Vagina (tissue), 2 donors: ENCODE measurements around the gene PIK3R6. TPM values are rescaled to one million over a fixed set of nuclear protein-coding genes. Genes with fewer than 3 reads are reported as not detected.

Experiments used
- DNase-seq, 2 donors: peaks; one replicate each; pipeline ENCODE4 v3.0.0-alpha.2; 2017; ENCODE audit errors: extremely low spot score in 2 of 2
- H3K27ac ChIP-seq: fragments of 200-600 bp; sonication (generic); one replicate; pipeline ENCODE4 v1.5.1; 2019
- H3K27me3 ChIP-seq: fragments of 200-600 bp; sonication (generic); one replicate; pipeline ENCODE4 v1.5.1; 2019
- H3K36me3 ChIP-seq, 2 donors: fragments of 200-600 bp; sonication (generic); one replicate each; pipeline ENCODE4 v1.5.1; 2017 to 2019
- H3K4me1 ChIP-seq: fragments of 200-600 bp; sonication (generic); one replicate; pipeline ENCODE4 v1.5.1; 2019
- H3K4me3 ChIP-seq, 2 donors: fragments of 200-600 bp; sonication (generic); 1 replicate in 1 of 2; 2 replicates in 1 of 2; pipeline ENCODE4 v1.5.1; 2016 to 2019
- H3K9me3 ChIP-seq: fragments of 200-600 bp; sonication (generic); one replicate; pipeline ENCODE4 v1.5.1; 2019
- POLR2A ChIP-seq, 2 donors: fragments of 450-650 bp; IDR thresholded peaks; one replicate each; pipeline ENCODE4 v1.6.1; 2017; ENCODE audit warnings: antibody characterized with exemption in 2 of 2, mild to moderate bottlenecking in 2 of 2, moderate library complexity in 2 of 2
- POLR2AphosphoS5 ChIP-seq, 2 donors: sonication (generic); formaldehyde crosslinking; IDR thresholded peaks; one replicate each; pipeline ENCODE4 v1.9.0; 2017; ENCODE audit warnings: antibody characterized with exemption in 2 of 2, mild to moderate bottlenecking in 2 of 2, low read depth in 1 of 2; ENCODE audit not compliant: insufficient read depth in 1 of 2
- intact Hi-C: fragments of 100-400 bp; cut with DNase I; formaldehyde crosslinking; loops from one replicate; pipeline ENCODE4 v1.15.1; 2023
- total RNA-seq: library from RNA; depleted of rRNA; stranded (reverse); fragments of >200 nt; gene quantifications from one replicate; pipeline ENCODE4 v1.2.3, GENCODE V29; 2016
- TF ChIP-seq, protein P1 (sequence below), 3 experiments: fragments of 450-650 bp in 2 of 3; fragments of 200-600 bp in 1 of 3; sonication (generic) in 1 of 3; IDR thresholded peaks; one replicate each; pipeline ENCODE4 v1.5.1; 2017 to 2019; ENCODE audit warnings: antibody characterized with exemption in 3 of 3, mild to moderate bottlenecking in 2 of 3, moderate library complexity in 2 of 3

The PIK3R6 gene
- total RNA-seq, 1 donor from 2014 or later = 3.2 TPM

DNA sequence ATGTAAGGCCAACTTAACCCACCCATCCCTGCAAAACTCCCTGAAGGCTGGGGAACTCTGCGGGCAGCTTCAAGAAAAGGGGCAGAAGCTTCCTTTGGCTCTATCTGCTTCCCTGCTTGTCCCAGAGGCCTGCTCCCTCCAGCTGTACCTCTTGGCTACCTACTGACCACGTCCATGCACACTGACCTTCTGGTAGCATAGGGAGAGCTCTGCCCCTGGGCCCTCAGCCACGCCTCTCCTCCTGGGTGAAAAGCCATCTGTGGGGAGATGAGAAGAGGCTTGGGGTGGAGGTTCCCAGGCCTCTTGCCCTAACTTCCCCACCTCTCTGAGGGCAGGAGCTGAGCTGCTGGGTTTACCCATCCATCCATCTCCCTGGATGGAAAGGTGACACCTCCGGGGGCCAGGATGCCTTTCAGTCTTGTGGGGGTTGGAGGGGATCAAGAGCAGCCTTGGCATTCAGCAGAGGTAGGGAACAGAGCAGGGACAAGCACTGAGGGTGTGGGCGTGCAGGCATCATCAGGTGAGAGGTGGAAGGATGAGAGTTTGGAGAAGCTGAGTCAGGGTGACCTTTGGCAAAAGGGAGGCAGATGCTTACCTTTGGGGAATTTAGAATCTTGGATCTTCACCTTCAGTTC lies 45.0 kb downstream of the PIK3R6 start:
- H3K36me3 ChIP-seq = no peaks in the 10 kb centered on the region
- no peak overlapping the region for H3K27ac ChIP-seq
- no peaks in the 10 kb centered on the region for H3K9me3 ChIP-seq
- no peaks in the 10 kb centered on the region for H3K27me3 ChIP-seq
- no peak for TF ChIP-seq POLR2A (IDR thresholded peaks at IDR 0.05)
- TF ChIP-seq POLR2AphosphoS5 (IDR thresholded peaks at IDR 0.05; ENCODE audit: insufficient read depth in 1 of 2, low read depth in 1 of 2) = no peak
- TF ChIP-seq, protein P1, sequence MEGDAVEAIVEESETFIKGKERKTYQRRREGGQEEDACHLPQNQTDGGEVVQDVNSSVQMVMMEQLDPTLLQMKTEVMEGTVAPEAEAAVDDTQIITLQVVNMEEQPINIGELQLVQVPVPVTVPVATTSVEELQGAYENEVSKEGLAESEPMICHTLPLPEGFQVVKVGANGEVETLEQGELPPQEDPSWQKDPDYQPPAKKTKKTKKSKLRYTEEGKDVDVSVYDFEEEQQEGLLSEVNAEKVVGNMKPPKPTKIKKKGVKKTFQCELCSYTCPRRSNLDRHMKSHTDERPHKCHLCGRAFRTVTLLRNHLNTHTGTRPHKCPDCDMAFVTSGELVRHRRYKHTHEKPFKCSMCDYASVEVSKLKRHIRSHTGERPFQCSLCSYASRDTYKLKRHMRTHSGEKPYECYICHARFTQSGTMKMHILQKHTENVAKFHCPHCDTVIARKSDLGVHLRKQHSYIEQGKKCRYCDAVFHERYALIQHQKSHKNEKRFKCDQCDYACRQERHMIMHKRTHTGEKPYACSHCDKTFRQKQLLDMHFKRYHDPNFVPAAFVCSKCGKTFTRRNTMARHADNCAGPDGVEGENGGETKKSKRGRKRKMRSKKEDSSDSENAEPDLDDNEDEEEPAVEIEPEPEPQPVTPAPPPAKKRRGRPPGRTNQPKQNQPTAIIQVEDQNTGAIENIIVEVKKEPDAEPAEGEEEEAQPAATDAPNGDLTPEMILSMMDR (IDR thresholded peaks at IDR 0.05) = no peak
- H3K4me1 ChIP-seq = no peaks in the 10 kb centered on the region
- intact Hi-C loops = no loop called here
- no peak overlapping the region for H3K4me3 ChIP-seq
- DNase-seq = peak; percentile 56 to 79

- intact Hi-C loops = no loop called here
- no peak overlapping the region for H3K27ac ChIP-seq
- H3K4me1 ChIP-seq = no peaks in the 10 kb centered on the region
- no peaks in the 10 kb centered on the region for H3K27me3 ChIP-seq
- H3K36me3 ChIP-seq = no peaks in the 10 kb centered on the region
- H3K4me3 ChIP-seq = no peak overlapping the region
- TF ChIP-seq POLR2A (IDR thresholded peaks at IDR 0.05) (no peak), POLR2AphosphoS5 (IDR thresholded peaks at IDR 0.05; ENCODE audit: insufficient read depth in 1 of 2, low read depth in 1 of 2) (no peak)
- TF ChIP-seq, protein P1 (IDR thresholded peaks at IDR 0.05) = no peak
- peak; percentile 32 to 92 for DNase-seq
- no peaks in the 10 kb centered on the region for H3K9me3 ChIP-seq
Measured at GRCh38 chr17:8821446-8822105, 45.9 kb downstream of the PIK3R6 start.

DNA sequence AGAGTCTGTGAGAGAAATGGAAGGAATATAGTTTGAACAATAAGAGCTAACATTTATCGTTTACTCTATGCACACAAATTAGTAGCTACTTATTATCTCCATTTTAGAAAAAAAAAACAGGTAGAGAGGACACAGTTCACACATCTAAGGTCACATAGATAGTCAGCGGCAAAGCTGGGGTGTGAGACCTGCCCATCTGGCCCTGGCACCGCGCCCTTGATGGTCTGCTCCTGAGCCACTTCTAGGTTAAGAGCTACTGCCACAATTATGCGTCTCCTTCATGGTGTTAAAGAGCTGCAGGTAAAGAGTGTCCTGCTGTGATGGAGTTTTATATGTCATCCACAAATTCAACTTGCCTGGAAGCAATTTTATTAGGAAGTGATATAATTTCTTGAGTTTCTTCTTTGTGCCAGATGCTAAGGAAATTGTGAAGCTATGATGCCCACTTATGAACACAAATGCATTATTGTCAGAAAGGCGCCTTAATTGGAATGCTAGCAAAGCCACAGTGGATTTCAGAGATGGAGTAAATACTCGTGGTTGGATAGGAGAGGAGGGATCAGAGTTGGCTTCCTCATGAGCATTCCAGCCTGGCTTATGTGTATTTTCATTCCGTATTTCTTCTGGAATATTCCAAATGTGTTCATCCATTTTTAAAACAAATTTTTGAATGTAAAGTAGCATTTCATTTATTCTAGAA lies 47.0 kb downstream of the PIK3R6 start:
- DNase-seq = peak in 1 of 2 donors; percentile 67
- intact Hi-C loops = no loop called here
- Histone ChIP-seq H3K36me3 (no peaks in the 10 kb centered on the region), H3K4me1 (no peaks in the 10 kb centered on the region), H3K27me3 (no peaks in the 10 kb centered on the region), H3K9me3 (no peaks in the 10 kb centered on the region), H3K4me3 (no peak overlapping the region), H3K27ac (no peak overlapping the region)
- TF ChIP-seq, protein P1 (IDR thresholded peaks at IDR 0.05) = no peak
- no peak for TF ChIP-seq POLR2AphosphoS5 (IDR thresholded peaks at IDR 0.05; ENCODE audit: insufficient read depth in 1 of 2, low read depth in 1 of 2)
- no peak for TF ChIP-seq POLR2A (IDR thresholded peaks at IDR 0.05)

GRCh38 chr17:8818654-8819330 lies 48.7 kb downstream of the PIK3R6 start:
- peak in 1 of 2 donors; percentile 61 for DNase-seq
- no peak overlapping the region for H3K27ac ChIP-seq
- no peak overlapping the region for H3K4me3 ChIP-seq
- TF ChIP-seq POLR2AphosphoS5 (IDR thresholded peaks at IDR 0.05; ENCODE audit: insufficient read depth in 1 of 2, low read depth in 1 of 2) (no peak), POLR2A (IDR thresholded peaks at IDR 0.05) (no peak)
- TF ChIP-seq, protein P1 (IDR thresholded peaks at IDR 0.05) = no peak
- no peaks in the 10 kb centered on the region for H3K36me3 ChIP-seq
- intact Hi-C loops = no loop called here
- H3K4me1 ChIP-seq = no peaks in the 10 kb centered on the region
- no peaks in the 10 kb centered on the region for H3K9me3 ChIP-seq
- no peaks in the 10 kb centered on the region for H3K27me3 ChIP-seq
